ENCODE measurements around the gene AP1M1. TPM values are rescaled to one million over a fixed set of nuclear protein-coding genes. Genes with fewer than 3 reads are reported as not detected.
A peak's percentile ranks its signal among the peaks of the same experiment; 100 is the strongest.

The AP1M1 gene
- total RNA-seq, 4 donors from 2014 or later, result 68.2 to 119 (median 73.5) TPM

DNA sequence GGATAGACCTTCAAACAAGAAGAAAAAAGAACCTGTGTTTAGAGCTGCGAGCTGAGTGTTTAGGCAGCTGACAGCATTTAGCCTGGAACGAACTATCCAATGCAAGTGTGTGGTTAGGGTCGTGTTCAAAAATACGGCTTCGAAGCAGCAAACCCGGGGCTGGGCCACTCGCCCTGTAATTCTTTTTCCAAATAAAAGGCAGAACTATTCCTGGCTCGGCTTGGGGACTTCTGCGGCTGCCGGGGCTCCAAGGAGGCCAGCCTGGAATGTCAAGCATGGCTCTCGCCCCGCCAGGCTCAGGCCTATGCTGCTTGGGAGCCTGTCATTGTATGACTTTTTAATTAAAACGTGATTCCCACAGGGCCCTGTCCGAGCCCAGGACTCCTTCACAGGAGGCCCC is 75.2 kb downstream of the AP1M1 start:
- no peaks in the 10 kb centered on the region for H3K36me3 ChIP-seq

DNA sequence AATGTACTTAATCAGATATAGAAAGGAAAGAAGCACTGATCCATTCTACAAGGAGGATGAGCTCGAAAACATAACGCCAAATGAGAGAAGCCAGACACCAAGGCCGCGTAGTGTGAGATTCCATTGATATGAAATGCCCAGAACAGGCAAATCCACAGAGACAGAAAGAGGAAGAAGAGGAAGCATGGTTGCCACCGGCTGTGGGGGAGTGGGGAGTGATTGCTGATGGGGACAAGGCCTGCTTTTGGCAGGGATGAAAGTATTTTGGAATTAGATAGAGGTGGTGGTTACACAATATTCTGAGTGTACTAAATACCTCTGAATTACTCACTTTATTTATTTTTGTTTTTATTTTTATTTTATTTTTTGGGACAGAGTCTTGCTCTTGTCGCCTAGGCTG is 76.7 kb downstream of the AP1M1 start:
- Histone ChIP-seq H3K36me3 (no peaks in the 10 kb centered on the region), H3K27ac (peak overlapping the region in 1 of 4 donors; percentile 18), H3K4me1 (peaks cover 6 to 19% of the 10 kb centered on the region in 2 donors), H3K4me3 (no peak overlapping the region), H3K9me3 (no peaks in the 10 kb centered on the region), H3K27me3 (no peaks in the 10 kb centered on the region)
- in situ Hi-C loops (cut with MboI; ENCODE audit: low sequenced_read_pairs in 4 of 4), result no loop called here
- DNase-seq (no peak), ATAC-seq (no peak)
- no peak for TF ChIP-seq POLR2A (IDR thresholded peaks at IDR 0.05)
- TF ChIP-seq, protein P1, sequence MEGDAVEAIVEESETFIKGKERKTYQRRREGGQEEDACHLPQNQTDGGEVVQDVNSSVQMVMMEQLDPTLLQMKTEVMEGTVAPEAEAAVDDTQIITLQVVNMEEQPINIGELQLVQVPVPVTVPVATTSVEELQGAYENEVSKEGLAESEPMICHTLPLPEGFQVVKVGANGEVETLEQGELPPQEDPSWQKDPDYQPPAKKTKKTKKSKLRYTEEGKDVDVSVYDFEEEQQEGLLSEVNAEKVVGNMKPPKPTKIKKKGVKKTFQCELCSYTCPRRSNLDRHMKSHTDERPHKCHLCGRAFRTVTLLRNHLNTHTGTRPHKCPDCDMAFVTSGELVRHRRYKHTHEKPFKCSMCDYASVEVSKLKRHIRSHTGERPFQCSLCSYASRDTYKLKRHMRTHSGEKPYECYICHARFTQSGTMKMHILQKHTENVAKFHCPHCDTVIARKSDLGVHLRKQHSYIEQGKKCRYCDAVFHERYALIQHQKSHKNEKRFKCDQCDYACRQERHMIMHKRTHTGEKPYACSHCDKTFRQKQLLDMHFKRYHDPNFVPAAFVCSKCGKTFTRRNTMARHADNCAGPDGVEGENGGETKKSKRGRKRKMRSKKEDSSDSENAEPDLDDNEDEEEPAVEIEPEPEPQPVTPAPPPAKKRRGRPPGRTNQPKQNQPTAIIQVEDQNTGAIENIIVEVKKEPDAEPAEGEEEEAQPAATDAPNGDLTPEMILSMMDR (IDR thresholded peaks at IDR 0.05 in 4 of 5, conservative IDR thresholded peaks at IDR 0.05 in 1 of 5), result no peak
- intact Hi-C loops (cut with DNase I; ENCODE audit: low total_unique reads), result no loop called here

More for the DNA sequence above, 75.2 kb downstream of the AP1M1 start:
- intact Hi-C loops (cut with DNase I; ENCODE audit: low total_unique reads), result no loop called here
- H3K27ac ChIP-seq, result peak overlapping the region; percentile 22 to 62 (median 45)
- ATAC-seq (peak in 1 of 2 donors; percentile 27), DNase-seq (no peak)
- H3K27me3 ChIP-seq, result no peaks in the 10 kb centered on the region
- peaks cover 6 to 12% of the 10 kb centered on the region in 2 donors for H3K4me1 ChIP-seq
- no peak for TF ChIP-seq POLR2A (IDR thresholded peaks at IDR 0.05)
- TF ChIP-seq, protein P1 (IDR thresholded peaks at IDR 0.05 in 4 of 5, conservative IDR thresholded peaks at IDR 0.05 in 1 of 5), result no peak
- H3K9me3 ChIP-seq, result no peaks in the 10 kb centered on the region
- H3K4me3 ChIP-seq, result no peak overlapping the region
- in situ Hi-C loops (cut with MboI; ENCODE audit: low sequenced_read_pairs in 4 of 4), result no loop called here

DNA sequence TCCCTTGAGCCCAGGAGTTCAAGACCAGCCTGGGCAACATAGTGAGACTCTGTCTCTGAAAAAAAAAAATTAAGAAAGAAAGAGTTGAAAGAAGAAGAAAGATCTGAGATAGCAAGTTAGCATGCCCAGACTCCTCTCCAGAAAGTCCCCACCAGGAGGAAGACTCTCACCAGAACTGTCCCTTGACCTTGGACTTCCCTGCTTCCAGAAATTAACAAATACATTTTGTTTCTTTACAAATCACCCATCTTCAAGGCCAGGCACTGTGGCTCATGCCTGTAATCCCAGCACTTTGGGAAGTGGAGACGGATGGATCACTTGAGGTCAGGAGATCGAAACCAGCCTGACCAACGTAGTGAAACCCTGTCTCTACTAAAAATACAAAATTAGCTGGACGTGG is 82.6 kb downstream of the AP1M1 start:
- H3K4me1 ChIP-seq, result peaks cover 22 to 34% of the 10 kb centered on the region in 2 donors
- H3K4me3 ChIP-seq, result no peak overlapping the region
- intact Hi-C loops (cut with DNase I; ENCODE audit: low total_unique reads) (no loop called here), in situ Hi-C loops (cut with MboI; ENCODE audit: low sequenced_read_pairs in 4 of 4) (no loop called here)
- no peak for DNase-seq
- H3K36me3 ChIP-seq, result no peaks in the 10 kb centered on the region
- no peak for TF ChIP-seq POLR2A (IDR thresholded peaks at IDR 0.05)
- TF ChIP-seq, protein P1 (IDR thresholded peaks at IDR 0.05 in 4 of 5, conservative IDR thresholded peaks at IDR 0.05 in 1 of 5), result no peak
- ATAC-seq, result no peak
- H3K9me3 ChIP-seq, result no peaks in the 10 kb centered on the region
- H3K27ac ChIP-seq, result peak overlapping the region; percentile 60 to 89 (median 76)
- no peaks in the 10 kb centered on the region for H3K27me3 ChIP-seq

DNA sequence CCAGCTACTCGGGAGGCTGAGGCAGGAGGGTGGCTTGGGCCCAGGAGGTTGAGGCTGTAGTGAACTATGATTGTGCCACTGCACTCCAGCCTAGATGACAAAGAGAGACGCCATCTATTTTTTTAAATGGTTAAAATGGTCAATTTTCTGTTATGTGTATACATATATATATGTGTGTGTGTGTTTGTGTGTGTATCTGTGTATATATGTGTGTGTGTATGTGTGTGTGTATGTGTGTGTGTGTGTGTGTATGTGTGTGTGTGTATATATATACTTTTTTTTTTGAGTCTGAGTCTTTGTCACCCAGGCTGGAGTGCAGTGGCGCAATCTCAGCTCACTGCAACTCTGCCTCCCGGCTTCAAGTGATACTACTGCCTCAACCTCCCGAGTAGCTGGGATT is 84.0 kb downstream of the AP1M1 start:
- ATAC-seq (no peak), DNase-seq (no peak)
- H3K4me1 ChIP-seq, result peaks cover 31 to 42% of the 10 kb centered on the region in 2 donors
- H3K4me3 ChIP-seq, result no peak overlapping the region
- no peaks in the 10 kb centered on the region for H3K36me3 ChIP-seq
- no peaks in the 10 kb centered on the region for H3K9me3 ChIP-seq
- H3K27ac ChIP-seq, result peak overlapping the region; percentile 82 to 95 (median 90)
- in situ Hi-C loops (cut with MboI; ENCODE audit: low sequenced_read_pairs in 4 of 4), result no loop called here
- intact Hi-C loops (cut with DNase I; ENCODE audit: low total_unique reads), result loop anchor here (1.0 to 2.0 kb wide), 2 partner anchors 43 to 101 kb away; partner anchors contain the start of gene KLF2
- TF ChIP-seq, protein P1 (IDR thresholded peaks at IDR 0.05 in 4 of 5, conservative IDR thresholded peaks at IDR 0.05 in 1 of 5), result no peak
- no peak for TF ChIP-seq POLR2A (IDR thresholded peaks at IDR 0.05)
- H3K27me3 ChIP-seq, result no peaks in the 10 kb centered on the region

Measured in gastrocnemius medialis (tissue), 4 donors.